CD4-positive, alpha-beta T cell treated with Interleukin-10 for 1 hour (primary cell): Measurements from ENCODE around the gene TMEM130.

ENCODE experiments used
- DNase-seq: peaks from one replicate; pipeline ENCODE4 v3.0.0-alpha.2; 2020

TMEM130 gene

GRCh38 chr7:98840096-98840495 is 29.7 kb downstream of the TMEM130 start:
- DNase-seq, result no peak

- no peak for DNase-seq
Observed at GRCh38 chr7:98837630-98837972, 32.2 kb downstream of the TMEM130 start.

DNA sequence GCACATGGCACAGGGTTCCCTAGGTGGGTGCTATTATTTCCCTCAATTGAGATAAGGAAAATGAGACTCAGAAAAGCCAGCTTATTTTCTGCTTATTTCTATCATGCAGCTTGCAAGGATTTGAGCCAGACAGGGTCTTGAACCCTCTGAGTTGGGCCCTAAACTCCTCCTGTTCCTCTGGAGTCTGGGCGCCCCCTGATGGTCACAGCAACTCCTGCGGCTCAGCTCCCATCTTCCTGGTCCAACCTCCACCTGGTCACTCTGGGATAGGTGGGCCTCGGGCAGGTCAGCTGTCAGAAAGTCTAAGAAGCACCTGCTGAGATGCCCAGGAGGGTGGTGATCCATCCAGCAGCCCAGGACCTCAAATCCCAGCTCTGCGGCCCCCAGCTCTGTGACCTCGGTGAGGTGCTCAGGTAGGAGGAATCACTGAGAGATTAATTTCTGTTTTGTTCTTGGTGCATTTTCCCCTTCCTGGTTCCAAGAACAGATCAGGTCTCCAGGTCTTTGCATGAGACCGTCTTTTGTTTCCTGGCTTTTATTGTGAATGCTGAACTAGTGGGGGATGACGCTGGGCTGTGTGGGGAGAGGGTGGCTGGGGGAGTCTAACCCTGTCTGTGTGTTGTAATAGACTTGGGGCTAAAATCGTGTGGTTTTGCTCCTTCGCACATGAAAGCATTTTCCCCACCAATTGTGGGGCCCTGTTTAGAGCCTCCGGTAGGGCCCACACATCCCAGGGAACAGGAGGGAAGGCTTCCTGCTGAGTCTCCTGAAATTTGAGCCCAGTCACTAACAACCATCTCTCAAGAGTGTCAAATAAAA is 32.8 kb downstream of the TMEM130 start:
- no peak for DNase-seq

- no peak for DNase-seq
Observed at GRCh38 chr7:98834949-98835348, 34.9 kb downstream of the TMEM130 start.

GRCh38 chr7:98833022-98833421 is 36.8 kb downstream of the TMEM130 start:
- no peak for DNase-seq

GRCh38 chr7:98831641-98832221 is 38.1 kb downstream of the TMEM130 start:
- peak; percentile 11 for DNase-seq

GRCh38 chr7:98830972-98831548 is 38.8 kb downstream of the TMEM130 start:
- no peak for DNase-seq

DNA sequence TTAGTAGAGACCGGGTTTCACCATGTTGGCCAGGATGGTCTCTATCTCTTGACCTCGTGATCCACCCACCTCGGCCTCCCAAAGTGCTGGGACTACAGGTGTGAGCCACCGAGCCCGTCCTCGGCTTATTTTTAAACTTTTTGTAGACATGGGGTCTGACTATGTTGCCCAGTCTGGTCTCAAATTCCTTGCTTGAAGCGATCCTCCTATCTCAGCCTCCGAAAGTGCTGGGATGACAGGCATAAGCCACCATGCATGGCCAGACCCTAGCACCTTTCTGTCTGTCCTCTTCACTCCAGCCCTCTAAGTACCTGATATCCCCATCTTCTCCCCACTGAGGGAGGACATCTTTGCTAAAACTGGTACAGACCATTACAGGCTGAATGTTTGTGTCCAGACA is 41.4 kb downstream of the TMEM130 start:
- DNase-seq, result no peak

DNA sequence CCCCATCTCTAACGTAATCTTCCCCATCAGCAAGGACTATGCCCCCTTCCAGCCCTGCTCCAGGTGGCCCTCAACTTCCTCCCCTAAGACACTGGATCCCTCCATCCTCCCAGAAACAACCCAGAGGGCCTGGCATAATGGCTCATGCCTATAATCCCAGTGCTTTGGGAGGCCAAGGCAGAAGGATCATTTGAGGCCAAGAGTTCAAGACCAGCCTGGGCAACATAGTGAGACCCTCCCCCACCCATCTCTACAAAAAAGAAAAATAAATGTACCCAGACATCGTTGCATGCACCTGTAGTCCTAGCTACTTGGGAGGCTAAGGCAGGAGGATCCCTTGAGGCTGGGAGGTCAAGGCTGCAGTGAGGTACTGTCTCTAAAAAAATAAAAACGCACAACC is 42.6 kb downstream of the TMEM130 start:
- no peak for DNase-seq

DNA sequence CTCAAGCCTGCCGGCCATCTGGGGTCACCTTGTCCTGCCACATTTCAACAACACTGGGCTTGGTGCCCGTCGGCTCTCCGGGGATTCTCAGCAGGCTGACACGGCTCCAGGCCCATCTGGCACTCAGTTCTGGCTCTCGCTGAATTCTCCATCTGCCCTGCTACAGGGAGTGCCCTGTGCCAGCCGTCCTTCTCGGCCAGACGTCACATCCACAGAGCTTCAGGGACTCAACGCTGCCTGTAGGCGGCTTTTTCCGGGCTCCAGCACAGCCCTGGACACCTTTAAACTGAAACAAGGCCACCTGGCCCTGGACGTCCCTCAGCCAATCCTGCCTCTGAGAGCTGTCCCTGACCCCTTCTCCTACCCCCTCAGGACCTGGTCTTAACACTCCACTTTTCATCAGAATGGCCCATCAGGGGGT is 43.0 kb downstream of the TMEM130 start:
- no peak for DNase-seq

GRCh38 chr7:98826387-98826786 is 43.4 kb downstream of the TMEM130 start:
- DNase-seq, result no peak

GRCh38 chr7:98823226-98823625 is 46.6 kb downstream of the TMEM130 start:
- no peak for DNase-seq

DNA sequence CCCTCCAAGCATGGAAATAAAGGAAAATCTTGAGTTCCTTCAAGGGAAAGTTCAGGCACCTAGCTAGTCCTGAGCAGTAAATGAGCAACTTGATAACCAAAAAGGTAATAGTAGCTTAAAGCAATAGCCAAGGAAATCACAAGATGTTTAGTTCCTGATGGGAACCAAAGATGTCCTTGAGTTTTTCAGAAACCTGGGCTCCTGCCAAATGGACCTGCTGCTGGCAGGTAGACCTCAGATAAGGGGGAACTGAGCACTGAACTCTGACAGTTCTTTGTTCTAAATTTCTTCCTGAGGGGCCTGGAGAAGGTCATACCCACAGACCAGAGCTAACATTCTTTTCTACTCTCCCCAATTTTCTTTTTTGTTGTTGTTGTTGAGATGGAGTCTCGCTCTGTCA is 48.5 kb downstream of the TMEM130 start:
- DNase-seq, result no peak

GRCh38 chr7:98816967-98817710 is 52.7 kb downstream of the TMEM130 start:
- DNase-seq, result no peak

GRCh38 chr7:98816241-98816640 is 53.6 kb downstream of the TMEM130 start:
- no peak for DNase-seq

- DNase-seq, result no peak
Observed at GRCh38 chr7:98815313-98815712, 54.5 kb downstream of the TMEM130 start.

DNA sequence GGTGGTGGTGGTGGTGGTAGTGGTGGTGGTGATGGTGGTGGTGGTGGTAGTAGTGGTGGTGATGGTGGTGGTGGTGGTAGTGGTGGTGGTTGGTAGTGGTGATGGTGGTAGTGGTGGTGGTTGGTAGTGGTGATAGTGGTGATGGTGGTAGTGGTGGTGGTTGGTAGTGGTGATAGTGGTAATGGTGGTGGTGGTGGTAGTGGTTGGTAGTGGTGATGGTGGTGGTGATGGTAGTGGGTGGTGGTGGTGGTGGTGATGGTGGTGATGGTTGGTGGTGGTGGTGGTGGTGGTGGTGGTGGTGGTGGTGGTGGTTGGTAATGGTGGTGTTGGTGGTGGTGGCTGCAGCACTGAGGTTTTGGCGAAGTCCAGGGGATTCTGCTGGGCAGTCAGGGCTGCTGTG is 58.5 kb downstream of the TMEM130 start:
- DNase-seq, result no peak

GRCh38 chr7:98810153-98810802 is 59.5 kb downstream of the TMEM130 start:
- DNase-seq, result no peak

GRCh38 chr7:98808751-98809460 is 60.9 kb downstream of the TMEM130 start:
- DNase-seq, result no peak

- DNase-seq, result no peak
Observed at GRCh38 chr7:98807068-98808048, 62.5 kb downstream of the TMEM130 start.
